EH (cell line): ENCODE data around the gene YIPF3.

ENCODE experiments used
- DNase-seq: peaks from one replicate; pipeline ENCODE4 v3.0.0-alpha.2; 2015; ENCODE audit warnings: low read depth

YIPF3 gene

GRCh38 chr6:43464337-43464736, 52.4 kb downstream of the YIPF3 start:
- no peak for DNase-seq

- no peak for DNase-seq
Measured at GRCh38 chr6:43461936-43462335, 54.8 kb downstream of the YIPF3 start.
